GM23248 (cell line): ENCODE results near the gene PIP5K1B. TPM values are rescaled to one million over a fixed set of nuclear protein-coding genes. Genes with fewer than 3 reads are reported as not detected.

Experiments used
- DNase-seq: peaks from one replicate; pipeline ENCODE4 v3.0.0-alpha.2; 2015
- H2AFZ ChIP-seq: fragments of 200-600 bp; sonication (generic); 2 replicates; pipeline ENCODE4 v1.6.1; 2016; ENCODE audit warnings: antibody characterized with exemption
- H3F3A ChIP-seq: fragments of 200-600 bp; sonication (generic); 2 replicates; pipeline ENCODE4 v1.6.1; 2016; ENCODE audit warnings: mild to moderate bottlenecking, antibody characterized with exemption, mixed run types; ENCODE audit not compliant: insufficient read depth
- H3K27ac ChIP-seq: fragments of 200-600 bp; sonication (generic); 2 replicates; pipeline ENCODE4 v1.5.1; 2016; ENCODE audit warnings: mild to moderate bottlenecking
- H3K27me3 ChIP-seq: fragments of 200-600 bp; sonication (generic); replicated peaks from 2 replicates; pipeline ENCODE4 v1.6.1; 2016; ENCODE audit warnings: mild to moderate bottlenecking; ENCODE audit not compliant: insufficient read depth
- H3K36me3 ChIP-seq: fragments of 200-600 bp; sonication (generic); 2 replicates; pipeline ENCODE4 v1.6.1; 2016; ENCODE audit warnings: low read depth, mild to moderate bottlenecking
- H3K4me1 ChIP-seq: fragments of 200-600 bp; sonication (generic); 2 replicates; pipeline ENCODE4 v1.6.1; 2016; ENCODE audit warnings: mild to moderate bottlenecking; ENCODE audit not compliant: insufficient read depth
- H3K4me2 ChIP-seq: fragments of 200-600 bp; sonication (generic); one replicate; pipeline ENCODE4 v1.6.1; 2016; ENCODE audit warnings: mild to moderate bottlenecking; ENCODE audit not compliant: unreplicated experiment
- H3K4me3 ChIP-seq: fragments of 200-600 bp; sonication (generic); 2 replicates; pipeline ENCODE4 v1.5.1; 2016; ENCODE audit warnings: mild to moderate bottlenecking
- H3K79me2 ChIP-seq: fragments of 200-600 bp; sonication (generic); 2 replicates; pipeline ENCODE4 v1.6.1; 2016; ENCODE audit warnings: mild to moderate bottlenecking; ENCODE audit not compliant: insufficient read depth
- H3K9ac ChIP-seq: fragments of 200-600 bp; sonication (generic); 2 replicates; pipeline ENCODE4 v1.6.1; 2016; ENCODE audit warnings: mild to moderate bottlenecking
- H3K9me2 ChIP-seq: fragments of 200-600 bp; sonication (generic); 2 replicates; pipeline ENCODE4 v1.6.1; 2016; ENCODE audit warnings: mixed run types, mild to moderate bottlenecking, moderate library complexity; ENCODE audit not compliant: insufficient read depth
- H3K9me3 ChIP-seq: fragments of 200-600 bp; sonication (generic); one replicate; pipeline ENCODE4 v1.6.1; 2017; ENCODE audit warnings: low read depth
- H4K20me1 ChIP-seq: fragments of 200-600 bp; sonication (generic); 2 replicates; pipeline ENCODE4 v1.6.0; 2016; ENCODE audit not compliant: insufficient read depth
- EZH2 ChIP-seq: fragments of 200-600 bp; sonication (generic); IDR thresholded peaks from 2 replicates; pipeline ENCODE4 v1.6.1; 2018; ENCODE audit warnings: antibody characterized with exemption, mild to moderate bottlenecking; ENCODE audit not compliant: insufficient read depth, poor library complexity, severe bottlenecking
- EZH2phosphoT487 ChIP-seq: fragments of 200-600 bp; sonication (generic); IDR thresholded peaks from 2 replicates; pipeline ENCODE4 v1.6.1; 2018; ENCODE audit warnings: antibody characterized with exemption, moderate library complexity, mild to moderate bottlenecking, low read depth; ENCODE audit not compliant: insufficient read depth
- WGBS, 2 experiments: methylation state at CpG; one replicate each; pipeline ENCODE4 v1.1.6; 2015 to 2017; ENCODE audit warnings: low lambda C conversion rate in 2 of 2, low coverage in 1 of 2; ENCODE audit errors: missing lambda C conversion rate in 2 of 2; 5-methylcytosine and 5-hydroxymethylcytosine counted together
- in situ Hi-C: fragments of 300-500 bp; cut with MboI; formaldehyde crosslinking; loops from 2 replicates; pipeline ENCODE4 v1.15.0; 2020
- polyA plus RNA-seq: library from polyadenylated mRNA; unstranded; fragments of >200 nt; fragmentation: Nextera tagmentation; extraction: Ambion mirVana; gene quantifications from 2 replicates; pipeline ENCODE4 v1.2.1, GENCODE V29; 2016
- total RNA-seq: library from RNA; depleted of rRNA; stranded (reverse); fragments of >200 nt; shearing (Covaris generic); gene quantifications from 2 replicates; pipeline ENCODE4 v1.2.3, GENCODE V29; 2014

The PIP5K1B gene
- total and polyA plus RNA-seq, 2 experiments from 2014 or later: not detected

- Histone ChIP-seq H3K27me3 (peaks cover 13% of the 10 kb centered on the region), H3K4me3 (no peak overlapping the region), H3F3A (no peaks in the 10 kb centered on the region), H3K4me2 (no peak overlapping the region), H3K9me2 (no peaks in the 10 kb centered on the region), H3K9me3 (no peaks in the 10 kb centered on the region), H3K36me3 (no peaks in the 10 kb centered on the region), H4K20me1 (no peaks in the 10 kb centered on the region), H3K4me1 (no peaks in the 10 kb centered on the region), H3K9ac (no peak overlapping the region), H2AFZ (no peak overlapping the region), H3K27ac (no peak overlapping the region), H3K79me2 (no peaks in the 10 kb centered on the region)
- in situ Hi-C loops: loop anchor here (10.0 kb wide), 1 partner anchor 405 kb away; no protein-coding TSS in a partner anchor
- no peak for TF ChIP-seq EZH2
- TF ChIP-seq EZH2phosphoT487: no peak
- 21% methylated on average over 10 of the region's 10 CpGs for WGBS, 2 experiments
- peak; percentile 78 for DNase-seq
These were observed 294.5 kb downstream of the PIP5K1B start for GRCh38 chr9:68999393-69000105.

- Histone ChIP-seq H3K4me3 (no peak overlapping the region), H3K79me2 (no peaks in the 10 kb centered on the region), H3K4me2 (no peak overlapping the region), H2AFZ (no peak overlapping the region), H3K9me3 (no peaks in the 10 kb centered on the region), H3F3A (no peaks in the 10 kb centered on the region), H3K36me3 (no peaks in the 10 kb centered on the region), H4K20me1 (no peaks in the 10 kb centered on the region), H3K27ac (no peak overlapping the region), H3K9me2 (no peaks in the 10 kb centered on the region), H3K9ac (no peak overlapping the region), H3K4me1 (no peaks in the 10 kb centered on the region), H3K27me3 (peaks cover 6% of the 10 kb centered on the region)
- no peak for TF ChIP-seq EZH2
- no peak for TF ChIP-seq EZH2phosphoT487
- 52 to 54% methylated on average over 8 of the region's 8 CpGs for WGBS, 2 experiments
- no peak for DNase-seq
- in situ Hi-C loops: no loop called here
These were observed 296.9 kb downstream of the PIP5K1B start for GRCh38 chr9:69001921-69002320.

GRCh38 chr9:69003051-69003450 lies 298.0 kb downstream of the PIP5K1B start:
- no peaks in the 10 kb centered on the region for H3K36me3 ChIP-seq
- WGBS, 2 experiments: 61 to 62% methylated on average over 8 of the region's 8 CpGs
- no peaks in the 10 kb centered on the region; the same call in none of the 2 replicates for H3K27me3 ChIP-seq
- no peak overlapping the region for H3K9ac ChIP-seq
- no peaks in the 10 kb centered on the region for H4K20me1 ChIP-seq
- no peaks in the 10 kb centered on the region for H3K9me3 ChIP-seq
- TF ChIP-seq EZH2phosphoT487 (no peak), EZH2 (no peak)
- no peaks in the 10 kb centered on the region for H3F3A ChIP-seq
- H3K4me2 ChIP-seq: no peak overlapping the region
- H3K9me2 ChIP-seq: no peaks in the 10 kb centered on the region
- H3K79me2 ChIP-seq: no peaks in the 10 kb centered on the region
- no peak for DNase-seq
- H3K4me1 ChIP-seq: no peaks in the 10 kb centered on the region
- H3K27ac ChIP-seq: no peak overlapping the region
- H3K4me3 ChIP-seq: no peak overlapping the region
- in situ Hi-C loops: no loop called here
- H2AFZ ChIP-seq: no peak overlapping the region

- Histone ChIP-seq H3K27me3 (no peaks in the 10 kb centered on the region; the same call in none of the 2 replicates), H3F3A (no peaks in the 10 kb centered on the region), H3K79me2 (no peaks in the 10 kb centered on the region), H3K4me3 (no peak overlapping the region), H3K9me3 (no peaks in the 10 kb centered on the region), H3K27ac (no peak overlapping the region), H4K20me1 (no peaks in the 10 kb centered on the region), H3K9me2 (no peaks in the 10 kb centered on the region), H3K36me3 (no peaks in the 10 kb centered on the region), H2AFZ (no peak overlapping the region), H3K9ac (no peak overlapping the region), H3K4me1 (no peaks in the 10 kb centered on the region), H3K4me2 (no peak overlapping the region)
- DNase-seq: peak; percentile 24
- 2 to 4% methylated on average over 2 of the region's 2 CpGs for WGBS, 2 experiments
- TF ChIP-seq EZH2phosphoT487: no peak
- TF ChIP-seq EZH2: no peak
- in situ Hi-C loops: no loop called here
These were observed 299.8 kb downstream of the PIP5K1B start for GRCh38 chr9:69004836-69005235.

- no peak for TF ChIP-seq EZH2phosphoT487
- no peak for TF ChIP-seq EZH2
- Histone ChIP-seq H3F3A (no peaks in the 10 kb centered on the region), H3K27ac (no peak overlapping the region), H3K9ac (no peak overlapping the region), H3K9me2 (no peaks in the 10 kb centered on the region), H3K36me3 (no peaks in the 10 kb centered on the region), H2AFZ (no peak overlapping the region), H3K79me2 (no peaks in the 10 kb centered on the region), H4K20me1 (no peaks in the 10 kb centered on the region), H3K27me3 (no peaks in the 10 kb centered on the region; the same call in none of the 2 replicates), H3K4me1 (no peaks in the 10 kb centered on the region), H3K4me2 (no peak overlapping the region), H3K4me3 (no peak overlapping the region), H3K9me3 (no peaks in the 10 kb centered on the region)
- WGBS, 2 experiments: 6 to 13% methylated on average over 1 of the region's 1 CpG
- no peak for DNase-seq
- in situ Hi-C loops: no loop called here
These were observed 304.7 kb downstream of the PIP5K1B start for GRCh38 chr9:69009708-69010107.
